22Rv1 (cell line): ENCODE measurements around the gene FSHR.

Experiments used
- H3K27ac ChIP-seq: fragments of 450-650 bp; 2 replicates; pipeline ENCODE4 v1.5.1; 2017
- CTCF ChIP-seq: fragments of 450-650 bp; IDR thresholded peaks from 2 replicates; pipeline ENCODE4 v1.5.1; 2017; ENCODE audit warnings: mild to moderate bottlenecking
- ZFX ChIP-seq: fragments of 450-650 bp; IDR thresholded peaks from 2 replicates; pipeline ENCODE4 v1.6.1; 2017; ENCODE audit warnings: antibody characterized with exemption, borderline replicate concordance

Gene FSHR

GRCh38 chr2:48933828-48934497, 220.4 kb downstream of the FSHR start:
- no peak for TF ChIP-seq CTCF
- TF ChIP-seq ZFX: no peak
- H3K27ac ChIP-seq: no peak overlapping the region

GRCh38 chr2:48932667-48933066, 221.6 kb downstream of the FSHR start:
- TF ChIP-seq ZFX (no peak), CTCF (no peak)
- H3K27ac ChIP-seq: no peak overlapping the region

GRCh38 chr2:48929571-48930301, 224.6 kb downstream of the FSHR start:
- no peak overlapping the region for H3K27ac ChIP-seq
- no peak for TF ChIP-seq ZFX
- no peak for TF ChIP-seq CTCF

- TF ChIP-seq CTCF (no peak), ZFX (no peak)
- no peak overlapping the region for H3K27ac ChIP-seq
Measured at GRCh38 chr2:48927355-48927754, 227.0 kb downstream of the FSHR start.

GRCh38 chr2:48915884-48916283, 238.4 kb downstream of the FSHR start:
- no peak overlapping the region for H3K27ac ChIP-seq
- TF ChIP-seq CTCF (no peak), ZFX (no peak)

- no peak overlapping the region for H3K27ac ChIP-seq
Measured at GRCh38 chr2:48915227-48915626, 239.1 kb downstream of the FSHR start.

More at GRCh38 chr2:48915227-48915626, 239.1 kb downstream of the FSHR start:
- TF ChIP-seq CTCF: no peak
- no peak for TF ChIP-seq ZFX
